Right renal pelvis (tissue), 4 donors: Measurements from ENCODE around the gene GRB10. TPM values are rescaled to one million over a fixed set of nuclear protein-coding genes. Genes with fewer than 3 reads are reported as not detected.

Source experiments
- DNase-seq, 4 donors: peaks; one replicate each; pipeline ENCODE4 v3.0.0-alpha.2; 2013; ENCODE audit warnings: low read depth in 4 of 4, low spot score in 3 of 4, missing footprints in 1 of 4
- polyA plus RNA-seq, 4 donors: library from polyadenylated mRNA; unstranded; fragments of 120-200 nt; gene quantifications; one replicate each; pipeline ENCODE4 v1.2.1, GENCODE V29; 2013; ENCODE audit not compliant: insufficient read length in 4 of 4

GRB10 gene
- polyA plus RNA-seq, 4 donors, result 31.4 to 40.4 (median 32.4) TPM

DNA sequence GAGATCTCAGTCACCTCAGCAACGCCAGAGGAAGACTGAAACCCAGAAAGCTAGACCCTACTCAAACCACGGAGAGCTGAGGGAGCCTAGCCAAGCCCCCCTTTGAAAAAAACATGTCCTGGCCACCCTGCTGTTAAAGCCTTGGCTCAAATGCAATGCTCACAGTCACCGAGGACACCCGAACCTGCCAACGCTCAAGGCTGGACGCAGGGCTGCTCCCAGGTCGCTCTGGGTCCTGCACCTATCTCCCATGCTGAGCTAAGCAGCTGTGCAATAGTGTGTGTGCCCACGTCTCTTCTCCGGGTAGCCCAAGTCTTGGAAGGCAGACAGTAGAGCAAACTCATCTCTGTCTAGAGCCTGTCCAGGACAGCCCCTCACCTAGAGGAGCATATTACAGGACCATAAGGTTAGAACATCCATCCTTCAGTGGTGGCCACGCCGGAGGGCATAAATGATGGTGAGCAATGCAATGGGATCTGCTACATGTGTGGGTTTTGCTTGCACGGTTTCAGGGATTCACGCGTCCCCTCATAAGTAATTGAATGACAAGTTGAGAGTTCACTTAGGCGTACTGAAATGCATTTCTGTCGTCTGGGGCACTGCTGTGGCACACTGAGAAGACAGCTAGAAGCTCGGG, 123.2 kb downstream of the GRB10 start:
- DNase-seq, result no peak

DNA sequence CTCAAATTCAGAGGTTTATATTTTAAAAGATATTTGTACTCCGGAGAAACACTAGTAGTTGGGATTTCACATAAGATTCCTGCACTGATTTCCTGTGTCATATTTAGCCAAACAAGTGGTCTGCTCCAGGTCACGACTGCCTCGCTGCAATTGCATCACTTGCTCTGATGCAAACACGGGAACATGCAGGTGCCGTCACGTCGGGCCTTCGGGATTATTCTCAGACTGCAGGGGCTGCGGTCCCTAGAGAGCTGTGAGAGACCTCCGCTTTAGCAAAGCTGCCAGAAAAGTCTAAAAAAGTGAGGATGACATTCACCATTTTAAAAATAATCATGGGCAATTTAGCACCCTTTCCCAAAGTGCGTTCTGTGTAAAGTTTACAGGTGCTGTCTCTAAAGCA, 124.0 kb downstream of the GRB10 start:
- DNase-seq, result no peak

- DNase-seq, result no peak
Observed at GRCh38 chr7:50657912-50658311, 124.8 kb downstream of the GRB10 start.

GRCh38 chr7:50657341-50657873, 125.3 kb downstream of the GRB10 start:
- no peak for DNase-seq

DNA sequence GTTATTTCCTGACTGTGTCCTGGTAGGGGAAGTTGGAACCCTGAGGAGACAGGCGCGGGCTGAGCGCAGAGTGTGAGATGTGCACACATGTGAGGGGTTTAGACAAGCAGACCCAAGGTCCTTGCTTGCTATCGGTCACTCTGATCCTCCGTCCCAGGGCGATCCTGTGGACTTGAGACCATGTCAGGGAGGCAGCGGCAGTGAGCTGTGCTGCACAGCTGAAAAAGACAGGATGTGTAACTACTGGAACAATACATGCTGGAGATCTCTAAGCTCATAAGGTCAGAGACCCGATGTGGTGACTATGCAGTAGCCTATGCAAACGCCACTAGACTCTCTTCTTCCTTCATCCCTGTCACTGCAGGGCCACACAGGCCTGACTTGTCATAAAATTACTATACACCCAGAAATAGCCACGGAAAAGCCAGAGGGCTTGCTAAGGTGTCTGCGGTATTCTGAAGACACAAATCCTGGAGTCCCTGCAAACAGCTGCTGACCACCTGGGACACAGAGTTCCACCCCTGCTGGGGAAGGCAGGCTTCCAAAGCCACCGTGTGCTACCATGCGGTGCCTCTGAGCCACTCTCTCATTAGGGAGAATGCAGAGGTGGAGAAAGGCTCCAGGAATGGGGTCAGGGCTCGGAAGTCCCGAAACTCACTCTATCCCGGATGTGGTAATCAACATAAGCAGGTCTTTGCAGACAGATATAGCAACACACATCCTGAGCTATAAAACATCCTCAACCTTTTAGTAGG, 126.4 kb downstream of the GRB10 start:
- no peak for DNase-seq

DNA sequence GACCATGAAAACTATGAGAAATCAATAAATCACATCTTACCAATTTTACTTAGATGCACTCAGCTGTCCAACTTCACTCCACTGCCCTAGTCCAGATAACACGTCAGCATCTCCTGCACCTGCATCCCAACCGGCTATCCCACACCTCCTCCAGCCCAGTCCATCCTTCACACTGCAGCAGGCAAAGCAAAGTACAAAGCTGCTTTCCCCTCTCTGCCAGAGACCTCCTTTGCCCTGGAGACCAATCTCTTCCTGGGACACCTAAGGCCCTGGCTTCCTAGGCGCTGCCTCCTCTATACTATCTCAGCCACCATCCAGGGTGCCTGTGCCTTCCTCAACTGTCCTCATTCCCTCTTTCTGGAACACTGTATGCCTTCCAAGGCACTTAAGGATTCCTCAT, 127.2 kb downstream of the GRB10 start:
- DNase-seq, result no peak

GRCh38 chr7:50655020-50655419, 127.7 kb downstream of the GRB10 start:
- DNase-seq, result no peak

- DNase-seq, result no peak
Observed at GRCh38 chr7:50653981-50654425, 128.7 kb downstream of the GRB10 start.

DNA sequence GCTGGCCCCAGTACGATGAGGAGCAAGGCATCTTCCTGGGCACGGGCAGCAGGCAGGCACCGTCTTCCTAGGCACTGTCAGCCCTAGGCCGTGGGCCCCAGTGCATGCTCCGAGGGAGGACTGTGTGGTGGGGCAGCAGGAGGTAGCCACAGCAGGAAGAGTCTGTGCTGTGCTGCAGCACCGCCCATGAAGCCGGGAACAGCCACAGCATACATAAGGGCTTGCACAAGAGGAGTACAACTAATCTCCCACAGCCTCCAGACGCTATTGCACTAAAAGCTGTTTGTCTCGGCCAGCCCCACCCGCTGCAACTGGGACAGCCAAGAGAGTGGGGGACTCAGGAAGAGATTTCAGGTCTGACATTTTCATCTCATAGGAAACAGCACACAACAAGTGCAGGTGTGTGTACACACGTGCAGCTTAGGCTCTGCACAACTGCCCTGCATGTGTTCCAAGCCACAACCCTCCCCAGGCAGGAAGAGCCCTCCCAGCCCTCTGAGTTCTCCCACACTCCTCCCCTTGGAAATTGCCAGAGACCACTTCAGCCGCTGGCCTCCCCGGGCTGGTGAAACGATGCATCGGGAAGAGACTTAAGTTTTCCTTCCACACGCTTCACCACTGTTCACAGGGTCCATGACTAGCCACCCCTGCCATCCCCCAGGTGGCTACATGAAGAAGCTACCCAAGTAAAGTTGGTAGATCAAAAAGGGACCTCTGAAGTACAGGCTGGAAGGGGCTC, 129.4 kb downstream of the GRB10 start:
- no peak for DNase-seq

- DNase-seq, result no peak
Observed at GRCh38 chr7:50652400-50653125, 130.1 kb downstream of the GRB10 start.

- DNase-seq, result no peak
Observed at GRCh38 chr7:50651271-50651989, 131.3 kb downstream of the GRB10 start.

DNA sequence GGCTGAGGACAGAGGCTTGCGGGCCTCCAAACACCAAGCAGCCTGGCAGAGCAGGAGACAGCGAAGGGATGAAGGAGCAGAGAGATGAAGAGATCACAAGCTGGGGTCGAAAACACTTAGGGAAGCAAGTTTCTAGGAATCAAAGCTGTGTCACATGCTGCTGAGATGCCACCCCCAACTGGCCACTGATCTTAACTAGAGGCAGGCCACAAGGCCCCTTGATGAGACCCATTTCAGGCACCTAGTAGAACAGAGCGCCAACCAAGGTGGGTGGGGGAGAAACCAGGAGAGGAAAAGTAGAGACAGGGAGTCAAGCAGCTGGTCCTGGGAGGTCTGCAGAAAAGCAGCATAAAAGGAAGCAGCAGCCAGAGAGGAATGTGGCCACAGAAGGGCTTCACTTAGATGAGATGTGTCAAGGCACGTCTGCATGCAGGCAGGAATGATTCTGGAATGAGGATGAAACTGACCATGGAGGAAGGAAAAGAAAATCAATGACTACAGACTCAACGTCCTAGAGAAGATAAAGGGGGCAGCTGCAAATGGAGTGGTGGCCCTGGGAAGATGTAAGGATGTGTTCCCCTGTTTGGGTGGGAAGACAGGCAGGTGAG, 132.5 kb downstream of the GRB10 start:
- no peak for DNase-seq

GRCh38 chr7:50649259-50649885, 133.3 kb downstream of the GRB10 start:
- DNase-seq, result no peak

DNA sequence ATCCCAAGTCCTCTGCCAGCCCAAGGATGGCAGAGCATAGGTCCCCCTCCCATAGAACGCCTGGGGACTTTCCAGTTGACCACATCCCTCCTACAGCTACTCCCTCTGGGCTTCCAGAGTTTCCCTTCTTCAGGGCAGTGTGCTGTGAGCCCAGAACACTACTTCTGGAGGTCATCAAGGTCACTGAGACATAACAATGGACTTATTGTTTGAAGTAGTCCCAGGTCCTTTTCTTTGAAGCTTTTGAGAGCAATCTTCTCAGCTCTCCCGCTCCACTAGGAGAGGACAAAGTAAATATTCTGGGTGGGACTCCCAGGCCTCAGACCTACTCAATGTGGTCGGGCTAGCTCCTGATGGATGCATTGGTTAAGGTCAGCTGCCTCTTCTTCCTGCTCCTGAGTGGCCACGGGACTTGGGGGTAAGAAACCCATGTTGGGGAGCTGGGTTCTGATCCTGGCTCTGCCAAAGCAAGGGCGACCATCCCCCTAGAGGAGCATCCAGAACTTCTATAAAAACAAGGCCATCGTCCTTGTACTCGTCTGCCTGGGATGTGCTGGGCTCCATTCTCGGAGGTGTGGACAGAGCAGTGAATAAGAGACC, 134.0 kb downstream of the GRB10 start:
- no peak for DNase-seq

DNA sequence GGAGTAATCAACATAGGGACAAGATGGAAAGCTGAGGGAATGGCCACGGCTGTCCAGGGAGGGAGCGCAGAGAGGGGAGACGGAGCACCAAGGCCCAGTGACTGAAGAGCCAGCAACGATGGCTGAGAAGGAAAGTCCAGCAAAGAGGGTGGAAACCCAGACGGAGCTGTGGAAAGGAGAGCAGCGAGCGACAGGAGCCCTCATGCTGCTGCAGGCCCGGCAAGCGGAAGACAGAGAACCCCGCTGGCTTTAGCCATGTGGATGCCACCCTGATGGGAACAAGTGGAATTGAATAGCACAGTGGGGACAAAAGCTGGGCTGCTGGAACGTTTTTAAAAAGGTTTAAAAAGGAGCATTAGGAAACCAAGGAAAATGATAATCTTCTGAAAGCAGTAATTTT, 134.6 kb downstream of the GRB10 start:
- no peak for DNase-seq

- DNase-seq, result no peak
Observed at GRCh38 chr7:50647286-50647980, 135.3 kb downstream of the GRB10 start.

- DNase-seq, result no peak
Observed at GRCh38 chr7:50646069-50646468, 136.6 kb downstream of the GRB10 start.

GRCh38 chr7:50645186-50645585, 137.5 kb downstream of the GRB10 start:
- DNase-seq, result no peak
